Measurements from ENCODE around the gene TSHZ3.

- TF ChIP-seq HDGF (IDR thresholded peaks at IDR 0.05; ENCODE audit: borderline replicate concordance), result no peak
- no peak for TF ChIP-seq FOXM1 (IDR thresholded peaks at IDR 0.05; ENCODE audit: borderline replicate concordance)
- no peak for TF ChIP-seq SP1 (IDR thresholded peaks at IDR 0.05)
- TF ChIP-seq, protein P1, sequence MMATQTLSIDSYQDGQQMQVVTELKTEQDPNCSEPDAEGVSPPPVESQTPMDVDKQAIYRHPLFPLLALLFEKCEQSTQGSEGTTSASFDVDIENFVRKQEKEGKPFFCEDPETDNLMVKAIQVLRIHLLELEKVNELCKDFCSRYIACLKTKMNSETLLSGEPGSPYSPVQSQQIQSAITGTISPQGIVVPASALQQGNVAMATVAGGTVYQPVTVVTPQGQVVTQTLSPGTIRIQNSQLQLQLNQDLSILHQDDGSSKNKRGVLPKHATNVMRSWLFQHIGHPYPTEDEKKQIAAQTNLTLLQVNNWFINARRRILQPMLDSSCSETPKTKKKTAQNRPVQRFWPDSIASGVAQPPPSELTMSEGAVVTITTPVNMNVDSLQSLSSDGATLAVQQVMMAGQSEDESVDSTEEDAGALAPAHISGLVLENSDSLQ (IDR thresholded peaks at IDR 0.05), result no peak
- TF ChIP-seq FOXA1 (IDR thresholded peaks at IDR 0.05), result no peak
- no peak for TF ChIP-seq TARDBP (IDR thresholded peaks at IDR 0.05)
- no peak for TF ChIP-seq FOXK2 (IDR thresholded peaks at IDR 0.05)
- no peak for TF ChIP-seq BHLHE40 (IDR thresholded peaks at IDR 0.05; ENCODE audit: borderline replicate concordance)
- TF ChIP-seq LEF1 (IDR thresholded peaks at IDR 0.05; ENCODE audit: borderline replicate concordance), result no peak
- no peak for TF ChIP-seq ZNF384 (IDR thresholded peaks at IDR 0.05)
Measured at GRCh38 chr19:31310432-31311133, 38.7 kb downstream of the TSHZ3 start.

Data from HEK293T (cell line).